OCI-LY3 (cell line): ENCODE data around the gene FUT4.

Experiments used
- EZH2phosphoT487 ChIP-seq: fragments of 200-600 bp; shearing (Covaris generic); IDR thresholded peaks from 2 replicates; pipeline ENCODE4 v1.6.1; 2018; ENCODE audit warnings: antibody characterized with exemption, mixed run types, low read depth
- TF ChIP-seq, protein P1 (sequence below): fragments of 200-600, 300-600 bp; sonication (generic); IDR thresholded peaks from 2 replicates; pipeline ENCODE4 v1.5.1; 2014; ENCODE audit warnings: antibody characterized with exemption, low read length, low read depth

DNA sequence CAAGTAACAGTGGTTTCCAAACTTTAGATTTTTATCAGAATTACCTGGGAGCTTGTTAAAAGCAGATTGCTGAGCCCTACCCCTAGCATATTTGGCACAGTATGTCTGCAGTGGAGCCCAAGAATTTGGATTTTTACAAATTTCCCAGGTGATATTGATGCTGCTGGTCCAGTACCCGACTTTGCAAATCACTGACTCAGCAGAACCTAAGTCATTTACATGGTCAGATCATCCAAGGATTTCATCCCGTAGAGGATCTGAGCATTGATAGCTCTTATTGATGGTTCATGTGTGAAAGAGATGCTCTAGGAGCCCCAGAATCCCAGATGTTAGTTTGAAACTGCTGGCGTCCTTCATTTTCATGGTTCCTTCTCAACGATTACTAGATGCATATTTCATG is 25.4 kb upstream of the FUT4 start:
- TF ChIP-seq, protein P1, sequence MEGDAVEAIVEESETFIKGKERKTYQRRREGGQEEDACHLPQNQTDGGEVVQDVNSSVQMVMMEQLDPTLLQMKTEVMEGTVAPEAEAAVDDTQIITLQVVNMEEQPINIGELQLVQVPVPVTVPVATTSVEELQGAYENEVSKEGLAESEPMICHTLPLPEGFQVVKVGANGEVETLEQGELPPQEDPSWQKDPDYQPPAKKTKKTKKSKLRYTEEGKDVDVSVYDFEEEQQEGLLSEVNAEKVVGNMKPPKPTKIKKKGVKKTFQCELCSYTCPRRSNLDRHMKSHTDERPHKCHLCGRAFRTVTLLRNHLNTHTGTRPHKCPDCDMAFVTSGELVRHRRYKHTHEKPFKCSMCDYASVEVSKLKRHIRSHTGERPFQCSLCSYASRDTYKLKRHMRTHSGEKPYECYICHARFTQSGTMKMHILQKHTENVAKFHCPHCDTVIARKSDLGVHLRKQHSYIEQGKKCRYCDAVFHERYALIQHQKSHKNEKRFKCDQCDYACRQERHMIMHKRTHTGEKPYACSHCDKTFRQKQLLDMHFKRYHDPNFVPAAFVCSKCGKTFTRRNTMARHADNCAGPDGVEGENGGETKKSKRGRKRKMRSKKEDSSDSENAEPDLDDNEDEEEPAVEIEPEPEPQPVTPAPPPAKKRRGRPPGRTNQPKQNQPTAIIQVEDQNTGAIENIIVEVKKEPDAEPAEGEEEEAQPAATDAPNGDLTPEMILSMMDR, result no peak
- TF ChIP-seq EZH2phosphoT487, result no peak
